ENCODE measurements around the gene ITSN1. TPM values are rescaled to one million over a fixed set of nuclear protein-coding genes. Genes with fewer than 3 reads are reported as not detected.

Gene ITSN1
- total and polyA plus RNA-seq, 4 donors = 20.3 to 112 (median 40.2) TPM

DNA sequence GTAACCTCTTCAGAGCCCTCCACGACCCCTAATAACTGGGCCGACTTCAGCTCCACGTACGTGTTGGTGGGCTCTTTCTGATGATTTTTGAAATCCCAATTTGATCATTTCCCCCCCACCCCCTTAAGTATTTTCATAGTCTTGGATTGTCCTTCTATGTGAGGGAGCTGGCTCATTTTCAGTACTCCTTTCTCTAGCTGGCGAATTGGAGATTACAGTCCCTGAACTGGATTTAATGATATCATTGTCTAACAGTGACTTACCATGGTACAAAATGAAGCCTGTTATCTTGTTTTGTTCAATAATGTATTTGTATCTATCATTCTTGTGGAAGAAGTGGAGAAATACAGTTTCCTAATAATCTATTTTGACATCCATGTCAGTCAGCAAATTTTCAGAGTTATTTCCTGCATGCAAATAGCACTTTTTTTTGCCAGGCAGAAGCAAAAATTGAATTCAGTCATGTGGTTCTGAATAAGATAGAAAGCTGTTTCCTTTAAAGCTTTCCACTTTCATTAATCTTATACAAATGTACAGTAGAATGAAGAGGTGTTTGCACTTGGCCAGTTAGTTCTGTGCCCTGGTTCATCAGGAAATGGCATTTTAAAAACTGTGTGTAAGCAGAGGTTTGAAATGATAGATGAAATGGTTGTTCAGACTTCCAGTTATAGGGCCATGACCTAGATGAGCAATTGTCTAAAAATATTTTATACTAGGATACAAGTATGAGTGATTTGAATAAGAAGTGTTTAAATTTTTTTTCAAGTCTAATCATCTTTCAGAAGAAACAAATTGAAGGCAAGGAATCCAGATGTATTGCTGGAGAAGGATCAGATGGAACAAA is 169.1 kb downstream of the ITSN1 start (continued):
- TF ChIP-seq, protein P1, sequence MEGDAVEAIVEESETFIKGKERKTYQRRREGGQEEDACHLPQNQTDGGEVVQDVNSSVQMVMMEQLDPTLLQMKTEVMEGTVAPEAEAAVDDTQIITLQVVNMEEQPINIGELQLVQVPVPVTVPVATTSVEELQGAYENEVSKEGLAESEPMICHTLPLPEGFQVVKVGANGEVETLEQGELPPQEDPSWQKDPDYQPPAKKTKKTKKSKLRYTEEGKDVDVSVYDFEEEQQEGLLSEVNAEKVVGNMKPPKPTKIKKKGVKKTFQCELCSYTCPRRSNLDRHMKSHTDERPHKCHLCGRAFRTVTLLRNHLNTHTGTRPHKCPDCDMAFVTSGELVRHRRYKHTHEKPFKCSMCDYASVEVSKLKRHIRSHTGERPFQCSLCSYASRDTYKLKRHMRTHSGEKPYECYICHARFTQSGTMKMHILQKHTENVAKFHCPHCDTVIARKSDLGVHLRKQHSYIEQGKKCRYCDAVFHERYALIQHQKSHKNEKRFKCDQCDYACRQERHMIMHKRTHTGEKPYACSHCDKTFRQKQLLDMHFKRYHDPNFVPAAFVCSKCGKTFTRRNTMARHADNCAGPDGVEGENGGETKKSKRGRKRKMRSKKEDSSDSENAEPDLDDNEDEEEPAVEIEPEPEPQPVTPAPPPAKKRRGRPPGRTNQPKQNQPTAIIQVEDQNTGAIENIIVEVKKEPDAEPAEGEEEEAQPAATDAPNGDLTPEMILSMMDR (IDR thresholded peaks at IDR 0.05; ENCODE audit: low read depth, low read length, missing input control) = no peak
- TF ChIP-seq GABPA (IDR thresholded peaks at IDR 0.05 in 1 of 2, conservative IDR thresholded peaks at IDR 0.05 in 1 of 2) (no peak), NR2F2 (IDR thresholded peaks at IDR 0.05) (no peak), RAD21 (IDR thresholded peaks at IDR 0.05) (no peak), FOXA1 (IDR thresholded peaks at IDR 0.05) (no peak), TAF1 (conservative IDR thresholded peaks at IDR 0.05) (no peak), HNF4G (IDR thresholded peaks at IDR 0.05) (no peak), HNF4A (conservative IDR thresholded peaks at IDR 0.05) (no peak), RXRA (IDR thresholded peaks at IDR 0.05) (no peak), EGR1 (IDR thresholded peaks at IDR 0.05; ENCODE audit: low read depth in 2 of 2) (no peak), FOXA2 (IDR thresholded peaks at IDR 0.05) (no peak)

DNA sequence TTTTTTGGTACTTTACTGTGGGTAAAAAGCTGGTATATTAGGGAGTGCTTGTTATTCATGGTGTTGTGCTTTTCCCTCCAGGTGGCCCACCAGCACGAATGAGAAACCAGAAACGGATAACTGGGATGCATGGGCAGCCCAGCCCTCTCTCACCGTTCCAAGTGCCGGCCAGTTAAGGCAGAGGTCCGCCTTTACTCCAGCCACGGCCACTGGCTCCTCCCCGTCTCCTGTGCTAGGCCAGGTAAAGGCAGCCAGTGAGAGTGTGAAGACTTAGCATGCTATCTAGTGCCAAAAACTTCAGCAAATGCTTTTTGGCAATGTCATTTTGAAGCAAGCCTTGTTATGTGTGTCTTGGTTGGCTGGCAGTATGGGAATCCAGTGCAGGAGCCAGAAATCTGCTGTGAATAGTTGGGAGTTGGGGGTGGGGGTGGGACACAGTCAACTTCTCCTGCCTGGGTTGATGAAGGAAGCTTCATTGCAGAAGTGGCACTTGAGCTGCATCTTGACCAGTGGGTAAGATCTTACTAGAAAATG is 171.6 kb downstream of the ITSN1 start:
- peaks cover 0 to 3% (median 2%) of the 10 kb centered on the region in 4 donors for H3K4me1 ChIP-seq (ENCODE audit: control insufficient read depth in 4 of 4, insufficient read depth in 4 of 4, low read length in 3 of 4)
- TF ChIP-seq EGR1 (IDR thresholded peaks at IDR 0.05; ENCODE audit: low read depth in 2 of 2) = no peak
- no peak for TF ChIP-seq NR2F2 (IDR thresholded peaks at IDR 0.05)
- no peaks in the 10 kb centered on the region for H3K27me3 ChIP-seq (ENCODE audit: control insufficient read depth in 4 of 4, insufficient read depth in 4 of 4, low read length in 3 of 4)
- WGBS = 96% methylated on average over 7 of the region's 7 CpGs
- H3K36me3 ChIP-seq (ENCODE audit: control insufficient read depth in 4 of 4, insufficient read depth in 3 of 4, low read depth in 1 of 4, low read length in 3 of 4) = peaks cover 6 to 43% (median 26%) of the 10 kb centered on the region in 4 donors
- no peak overlapping the region for H3K4me3 ChIP-seq (ENCODE audit: low read depth in 1 of 3, low read length in 3 of 3)
- DNase-seq (ENCODE audit: low spot score) = no peak
- H3K9ac ChIP-seq (ENCODE audit: low read depth in 1 of 2, low read length in 2 of 2) = no peak overlapping the region
- H3K9me3 ChIP-seq (ENCODE audit: control insufficient read depth in 4 of 4, low read length in 3 of 4) = no peaks in the 10 kb centered on the region
- H3K27ac ChIP-seq (ENCODE audit: low read depth in 1 of 2, low read length in 2 of 2) = no peak overlapping the region

DNA sequence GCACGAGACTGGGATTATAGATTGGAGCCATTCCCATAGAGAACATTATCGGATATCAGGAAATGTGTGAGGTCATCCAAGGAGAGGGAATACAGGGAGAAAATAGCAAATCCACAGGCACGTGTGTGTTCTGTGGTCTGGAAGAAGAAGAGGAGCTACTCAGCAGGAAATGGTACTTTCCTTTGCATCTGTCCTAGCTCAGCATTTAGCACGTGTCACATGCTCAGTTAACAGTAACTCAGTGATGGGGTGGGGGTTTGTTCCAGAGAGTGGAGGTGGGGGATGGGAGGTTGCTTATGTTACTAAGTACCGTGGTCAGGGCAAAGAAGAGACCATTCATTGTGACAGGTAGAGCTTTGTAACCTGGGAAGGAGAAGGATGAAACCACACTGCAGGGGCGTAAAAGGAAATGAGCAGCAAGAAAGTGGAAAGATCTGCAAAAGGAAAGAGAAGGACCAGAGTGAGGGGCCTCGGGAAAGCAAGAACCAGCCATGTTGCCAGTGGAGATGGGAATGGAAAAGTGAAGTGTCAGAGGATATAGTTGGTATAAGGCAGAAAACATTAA is 172.9 kb downstream of the ITSN1 start:
- Histone ChIP-seq H3K36me3 (ENCODE audit: control insufficient read depth in 4 of 4, insufficient read depth in 3 of 4, low read depth in 1 of 4, low read length in 3 of 4) (peaks cover 6 to 47% (median 29%) of the 10 kb centered on the region in 4 donors), H3K27me3 (ENCODE audit: control insufficient read depth in 4 of 4, insufficient read depth in 4 of 4, low read length in 3 of 4) (no peaks in the 10 kb centered on the region), H3K27ac (ENCODE audit: low read depth in 1 of 2, low read length in 2 of 2) (no peak overlapping the region), H3K9ac (ENCODE audit: low read depth in 1 of 2, low read length in 2 of 2) (no peak overlapping the region), H3K4me3 (ENCODE audit: low read depth in 1 of 3, low read length in 3 of 3) (no peak overlapping the region), H3K4me1 (ENCODE audit: control insufficient read depth in 4 of 4, insufficient read depth in 4 of 4, low read length in 3 of 4) (peaks cover 0 to 3% (median 2%) of the 10 kb centered on the region in 4 donors), H3K9me3 (ENCODE audit: control insufficient read depth in 4 of 4, low read length in 3 of 4) (no peaks in the 10 kb centered on the region)
- no peak for TF ChIP-seq TAF1 (conservative IDR thresholded peaks at IDR 0.05)
- no peak for TF ChIP-seq FOXA1 (IDR thresholded peaks at IDR 0.05)
- TF ChIP-seq, protein P2, sequence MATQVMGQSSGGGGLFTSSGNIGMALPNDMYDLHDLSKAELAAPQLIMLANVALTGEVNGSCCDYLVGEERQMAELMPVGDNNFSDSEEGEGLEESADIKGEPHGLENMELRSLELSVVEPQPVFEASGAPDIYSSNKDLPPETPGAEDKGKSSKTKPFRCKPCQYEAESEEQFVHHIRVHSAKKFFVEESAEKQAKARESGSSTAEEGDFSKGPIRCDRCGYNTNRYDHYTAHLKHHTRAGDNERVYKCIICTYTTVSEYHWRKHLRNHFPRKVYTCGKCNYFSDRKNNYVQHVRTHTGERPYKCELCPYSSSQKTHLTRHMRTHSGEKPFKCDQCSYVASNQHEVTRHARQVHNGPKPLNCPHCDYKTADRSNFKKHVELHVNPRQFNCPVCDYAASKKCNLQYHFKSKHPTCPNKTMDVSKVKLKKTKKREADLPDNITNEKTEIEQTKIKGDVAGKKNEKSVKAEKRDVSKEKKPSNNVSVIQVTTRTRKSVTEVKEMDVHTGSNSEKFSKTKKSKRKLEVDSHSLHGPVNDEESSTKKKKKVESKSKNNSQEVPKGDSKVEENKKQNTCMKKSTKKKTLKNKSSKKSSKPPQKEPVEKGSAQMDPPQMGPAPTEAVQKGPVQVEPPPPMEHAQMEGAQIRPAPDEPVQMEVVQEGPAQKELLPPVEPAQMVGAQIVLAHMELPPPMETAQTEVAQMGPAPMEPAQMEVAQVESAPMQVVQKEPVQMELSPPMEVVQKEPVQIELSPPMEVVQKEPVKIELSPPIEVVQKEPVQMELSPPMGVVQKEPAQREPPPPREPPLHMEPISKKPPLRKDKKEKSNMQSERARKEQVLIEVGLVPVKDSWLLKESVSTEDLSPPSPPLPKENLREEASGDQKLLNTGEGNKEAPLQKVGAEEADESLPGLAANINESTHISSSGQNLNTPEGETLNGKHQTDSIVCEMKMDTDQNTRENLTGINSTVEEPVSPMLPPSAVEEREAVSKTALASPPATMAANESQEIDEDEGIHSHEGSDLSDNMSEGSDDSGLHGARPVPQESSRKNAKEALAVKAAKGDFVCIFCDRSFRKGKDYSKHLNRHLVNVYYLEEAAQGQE (IDR thresholded peaks at IDR 0.05) = no peak
- TF ChIP-seq RXRA (IDR thresholded peaks at IDR 0.05) = no peak
- WGBS = 78% methylated on average over 7 of the region's 7 CpGs
- no peak for DNase-seq (ENCODE audit: low spot score)

Measured in liver (tissue), 9 donors.